ENCODE data around the gene TRIM56. TPM values are rescaled to one million over a fixed set of nuclear protein-coding genes. Genes with fewer than 3 reads are reported as not detected.
A peak's percentile ranks its signal among the peaks of the same experiment; 100 is the strongest.

Gene TRIM56
- total and polyA plus RNA-seq, 2 of the 13 experiments (the other 11 are each of a cell fraction or from before 2014, with no cell fraction given) = 3.2 to 7.1 TPM

- Histone ChIP-seq H2AFZ (ENCODE audit: low read length) (no peak overlapping the region), H4K20me1 (ENCODE audit: insufficient read depth, low read length) (no peaks in the 10 kb centered on the region), H3K4me1 (ENCODE audit: insufficient read depth, low read length) (peaks cover 60% of the 10 kb centered on the region), H3K9ac (ENCODE audit: insufficient read depth, low read depth, low read length) (no peak overlapping the region), H3K4me2 (ENCODE audit: low read depth, low read length) (no peak overlapping the region), H3K27me3 (ENCODE audit: control insufficient read depth in 1 of 2, insufficient read depth in 2 of 2, low read length in 2 of 2) (no peaks in the 10 kb centered on the region), H3K27ac (ENCODE audit: extremely low read length, insufficient read depth, low read length) (no peak overlapping the region), H3K9me3 (ENCODE audit: low read length) (no peaks in the 10 kb centered on the region), H3K79me2 (ENCODE audit: insufficient read depth, low read length) (no peaks in the 10 kb centered on the region), H3K36me3 (replicated peaks in 1 of 2; ENCODE audit: control insufficient read depth in 1 of 2, insufficient read depth in 2 of 2, low read length in 2 of 2) (no peaks in the 10 kb centered on the region), H3K4me3 (replicated peaks in 1 of 3; ENCODE audit: insufficient read depth in 1 of 3, low read depth in 2 of 3, low read length in 3 of 3) (no peak overlapping the region)
- ATAC-seq (no peak), FAIRE-seq (no peak), DNase-seq (ENCODE audit: low spot score) (no peak)
- ChIA-PET POLR2A (interaction anchor here (1.1 to 4.3 kb wide), 2 partner anchors 25 to 68 kb away, joined by 3 to 42 read pairs; partner anchors contain the start of gene VGF), CTCF (ENCODE audit: low intra/inter-chr PET ratio, low total read pairs) (no interaction called here)
- WGBS (ENCODE audit: low lambda C conversion rate) = 84% methylated on average over 4 of the region's 4 CpGs
- no TSS peak for BruUV-seq (replicated peaks)
- 0 out of 2 replicates have a peak, but pooled peaks have one; percentile 13 for TF ChIP-seq ZBTB40 (IDR thresholded peaks at IDR 0.05)
- TF ChIP-seq ZBTB40 (CRISPR knock-in tag; IDR thresholded peaks at IDR 0.05) = no peak
- no peak for TF ChIP-seq MLXIP (CRISPR knock-in tag; IDR thresholded peaks at IDR 0.05; ENCODE audit: borderline replicate concordance)
- in situ Hi-C loops (cut with HindIII; ENCODE audit: extremely low pct_ligation_motif_present, low pct_unique_long_range_greater_than_20kb) (loop anchor here (5.0 kb wide), 1 partner anchor 40 kb away; no protein-coding TSS in a partner anchor), intact Hi-C loops (cut with micrococcal nuclease; ENCODE audit: unreplicated experiment) (no loop called here)
Observed at GRCh38 chr7:101097561-101097960, 12.3 kb downstream of the TRIM56 start.
